Neural progenitor cell (in vitro differentiated cells): ENCODE measurements around the gene FAM221A. TPM values are rescaled to one million over a fixed set of nuclear protein-coding genes. Genes with fewer than 3 reads are reported as not detected.
A peak's percentile ranks its signal among the peaks of the same experiment; 100 is the strongest.
"Not testable (repeated sequence)": the region's sequence is repeated elsewhere in the genome, so short reads cannot be mapped to it uniquely, and the experiment has no call there.

Source experiments
- DNase-seq: peaks from one replicate; pipeline ENCODE4 v3.0.0-alpha.2; 2016; ENCODE audit warnings: low spot score
- H2AFZ ChIP-seq: fragments of 200-600 bp; sonication (generic); replicated peaks from 2 replicates; pipeline ENCODE4 v1.6.1; 2016; ENCODE audit warnings: antibody characterized with exemption
- H3F3A ChIP-seq: fragments of 200-600 bp; sonication (generic); 2 replicates; pipeline ENCODE4 v1.6.1; 2016; ENCODE audit warnings: antibody characterized with exemption, low read depth
- H3K27ac ChIP-seq: fragments of 200-600 bp; sonication (generic); 2 replicates; pipeline ENCODE4 v1.5.1; 2016; ENCODE audit warnings: mild to moderate bottlenecking
- H3K27me3 ChIP-seq: fragments of 200-600 bp; sonication (generic); 2 replicates; pipeline ENCODE4 v1.6.1; 2016; ENCODE audit warnings: mild to moderate bottlenecking, moderate library complexity
- H3K36me3 ChIP-seq: fragments of 200-600 bp; sonication (generic); 2 replicates; pipeline ENCODE4 v1.5.1; 2016
- H3K4me1 ChIP-seq: fragments of 200-600 bp; sonication (generic); 2 replicates; pipeline ENCODE4 v1.6.1; 2016; ENCODE audit warnings: mixed run types
- H3K4me2 ChIP-seq: fragments of 200-600 bp; sonication (generic); 2 replicates; pipeline ENCODE4 v1.6.1; 2016
- H3K4me3 ChIP-seq: fragments of 200-600 bp; sonication (generic); 2 replicates; pipeline ENCODE4 v1.5.1; 2016
- H3K79me2 ChIP-seq: fragments of 200-600 bp; sonication (generic); 2 replicates; pipeline ENCODE4 v1.6.1; 2016; ENCODE audit warnings: low read depth
- H3K9ac ChIP-seq: fragments of 200-600 bp; sonication (generic); 2 replicates; pipeline ENCODE4 v1.6.1; 2016
- H3K9me3 ChIP-seq: fragments of 200-600 bp; sonication (generic); 2 replicates; pipeline ENCODE4 v1.5.1; 2016; ENCODE audit warnings: low read depth
- H4K20me1 ChIP-seq: fragments of 200-600 bp; sonication (generic); 2 replicates; pipeline ENCODE4 v1.6.1; 2016; ENCODE audit warnings: low read depth
- H3K27ac Mint-ChIP-seq: 3 replicates; pipeline ENCODE4 v1.8.0; 2021; ENCODE audit warnings: mixed read lengths
- H3K27me3 Mint-ChIP-seq: 2 replicates; pipeline ENCODE4 v1.8.0; 2022; ENCODE audit warnings: low read depth, mild to moderate bottlenecking, inconsistent platforms, moderate library complexity, mixed read lengths; ENCODE audit not compliant: insufficient read depth
- H3K36me3 Mint-ChIP-seq: 3 replicates; pipeline ENCODE4 v1.8.0; 2021; ENCODE audit warnings: mixed read lengths
- H3K4me1 Mint-ChIP-seq: 3 replicates; pipeline ENCODE4 v1.8.0; 2021; ENCODE audit warnings: mixed read lengths
- H3K4me3 Mint-ChIP-seq: 3 replicates; pipeline ENCODE4 v1.8.0; 2021; ENCODE audit warnings: mild to moderate bottlenecking, moderate library complexity, mixed read lengths
- H3K9me3 Mint-ChIP-seq: 3 replicates; pipeline ENCODE4 v1.8.0; 2020; ENCODE audit warnings: mixed read lengths
- CTCF ChIP-seq: fragments of 200-600 bp; sonication (generic); IDR thresholded peaks from 2 replicates; pipeline ENCODE4 v1.5.1; 2017; ENCODE audit warnings: antibody characterized with exemption, mild to moderate bottlenecking
- EZH2 ChIP-seq: fragments of 200-600 bp; sonication (generic); IDR thresholded peaks from 2 replicates; pipeline ENCODE4 v1.6.1; 2017; ENCODE audit warnings: antibody characterized with exemption, mild to moderate bottlenecking, moderate library complexity
- EZH2phosphoT487 ChIP-seq: fragments of 200-600 bp; sonication (generic); IDR thresholded peaks from 2 replicates; pipeline ENCODE4 v1.6.1; 2017; ENCODE audit warnings: antibody characterized with exemption
- total RNA-seq: library from RNA; depleted of rRNA; stranded (reverse); fragments of >200 nt; gene quantifications from 2 replicates; pipeline ENCODE4 v1.2.3, GENCODE V29; 2015; ENCODE audit warnings: low replicate concordance

The FAM221A gene
- total RNA-seq, 1 donor from 2014 or later = 26.2 TPM

GRCh38 chr7:23664122-23664521, 15.9 kb upstream of the FAM221A start:
- no peak for DNase-seq
- H3F3A ChIP-seq = peaks cover 12% of the 10 kb centered on the region
- Mint-ChIP-seq H3K9me3 (peaks cover 11% of the 10 kb centered on the region), H3K4me1 (peaks cover 12% of the 10 kb centered on the region), H3K4me3 (no peak overlapping the region), H3K36me3 (no peaks in the 10 kb centered on the region), H3K27me3 (no peaks in the 10 kb centered on the region), H3K27ac (no peak overlapping the region)
- H4K20me1 ChIP-seq = no peaks in the 10 kb centered on the region
- no peak overlapping the region for H2AFZ ChIP-seq
- H3K27me3 ChIP-seq = no peaks in the 10 kb centered on the region
- no peaks in the 10 kb centered on the region for H3K79me2 ChIP-seq
- no peaks in the 10 kb centered on the region for H3K36me3 ChIP-seq
- peaks cover 22% of the 10 kb centered on the region for H3K4me1 ChIP-seq
- TF ChIP-seq EZH2phosphoT487 = no peak
- no peak for TF ChIP-seq CTCF
- no peak for TF ChIP-seq EZH2
- no peak overlapping the region for H3K4me2 ChIP-seq
- no peak overlapping the region for H3K9ac ChIP-seq
- H3K27ac ChIP-seq = no peak overlapping the region
- H3K9me3 ChIP-seq = no peaks in the 10 kb centered on the region
- H3K4me3 ChIP-seq = no peak overlapping the region

DNA sequence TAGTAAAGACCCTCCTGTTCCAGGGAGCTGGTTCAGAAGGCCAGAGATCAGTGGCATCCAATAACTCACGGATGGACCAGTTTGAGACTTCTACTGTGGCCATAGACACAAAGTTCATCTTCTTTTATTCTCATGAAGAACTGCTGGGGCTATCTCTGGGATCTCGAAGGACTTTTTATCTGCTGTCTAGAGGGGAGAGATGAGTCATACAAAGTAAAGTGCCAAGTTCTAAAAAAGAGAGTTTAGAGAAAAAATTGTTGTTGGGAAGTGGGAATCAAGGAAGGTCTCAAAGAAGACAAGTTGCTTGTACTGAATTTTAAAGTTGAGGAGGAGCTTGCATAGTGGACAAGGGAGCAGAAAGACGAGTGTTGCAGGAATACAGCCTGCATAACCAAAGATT, 8.0 kb upstream of the FAM221A start:
- Histone ChIP-seq H3K36me3 (no peaks in the 10 kb centered on the region), H4K20me1 (no peaks in the 10 kb centered on the region), H3K4me2 (no peak overlapping the region), H3K79me2 (no peaks in the 10 kb centered on the region), H3K9me3 (no peaks in the 10 kb centered on the region), H2AFZ (no peak overlapping the region), H3K4me3 (no peak overlapping the region), H3K4me1 (no peaks in the 10 kb centered on the region), H3K9ac (no peak overlapping the region), H3F3A (no peaks in the 10 kb centered on the region), H3K27ac (no peak overlapping the region), H3K27me3 (no peaks in the 10 kb centered on the region)
- Mint-ChIP-seq H3K9me3 (no peaks in the 10 kb centered on the region), H3K4me3 (no peak overlapping the region), H3K27me3 (peaks cover 3% of the 10 kb centered on the region), H3K27ac (no peak overlapping the region), H3K36me3 (no peaks in the 10 kb centered on the region), H3K4me1 (no peaks in the 10 kb centered on the region)
- DNase-seq = no peak
- TF ChIP-seq CTCF = no peak
- TF ChIP-seq EZH2 = no peak
- no peak for TF ChIP-seq EZH2phosphoT487

DNA sequence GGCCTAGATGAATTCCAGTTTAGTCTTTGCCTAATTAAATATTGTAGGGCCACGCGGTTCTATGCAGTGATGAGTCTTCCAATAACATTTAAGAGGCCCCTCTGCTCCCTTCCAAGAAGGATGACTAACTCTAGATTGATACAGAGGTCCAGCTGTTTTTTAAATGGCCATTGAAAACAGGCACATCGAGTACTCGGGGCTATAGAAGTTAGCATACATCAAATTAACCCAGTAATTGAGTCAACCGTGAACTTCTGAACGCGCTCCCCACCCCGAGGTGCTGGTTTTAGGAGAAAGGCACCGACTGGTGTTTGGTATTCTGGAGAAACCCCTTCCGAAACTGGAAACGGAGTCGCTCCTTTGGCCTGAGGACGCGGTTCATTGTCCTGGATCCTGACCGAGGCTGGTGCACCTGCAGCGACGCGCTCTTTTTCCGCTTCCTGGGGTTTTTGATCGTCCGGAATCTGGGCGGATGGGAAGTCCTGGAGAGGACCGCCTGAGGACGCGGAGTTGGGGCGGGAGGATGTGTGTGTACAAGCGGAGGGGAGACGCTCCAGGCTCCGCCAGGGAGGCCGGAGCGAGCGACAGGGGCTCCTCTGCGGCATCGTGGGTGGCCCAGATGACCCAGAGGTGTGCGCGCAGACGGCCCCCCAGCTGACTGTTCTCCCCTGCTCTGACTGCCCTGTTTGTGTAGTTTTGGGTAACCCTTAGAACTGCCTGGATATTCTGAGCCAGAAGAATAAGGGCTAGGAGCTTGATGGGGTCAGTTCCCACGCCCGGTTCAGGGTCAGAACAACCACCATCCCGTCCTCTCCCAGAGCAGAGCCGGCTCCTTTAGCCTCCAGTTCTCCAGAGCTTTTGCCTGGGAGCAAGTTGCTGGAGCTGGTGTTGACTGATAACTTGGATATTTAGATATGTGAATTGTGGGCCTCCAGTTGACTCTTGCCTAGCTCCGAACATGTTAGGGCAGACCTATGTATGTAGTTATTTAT, 711 bp downstream of the FAM221A start:
- H3K27ac Mint-ChIP-seq = peak overlapping the region; percentile 74
- H3K27ac ChIP-seq = no peak overlapping the region
- peak overlapping the region; percentile 92 for H3K4me3 Mint-ChIP-seq
- peaks cover 5% of the 10 kb centered on the region for H3K36me3 Mint-ChIP-seq
- no peaks in the 10 kb centered on the region for H3K9me3 Mint-ChIP-seq
- peaks cover 9% of the 10 kb centered on the region for H3K4me1 ChIP-seq
- H3K4me2 ChIP-seq = peak overlapping the region; percentile 80
- H3K9me3 ChIP-seq = no peaks in the 10 kb centered on the region
- peaks cover 13% of the 10 kb centered on the region for H3K27me3 ChIP-seq
- H3K79me2 ChIP-seq = peaks cover 52% of the 10 kb centered on the region
- peaks cover 9% of the 10 kb centered on the region for H3F3A ChIP-seq
- TF ChIP-seq CTCF = no peak
- TF ChIP-seq EZH2 = no peak
- no peak for TF ChIP-seq EZH2phosphoT487
- peaks cover 18% of the 10 kb centered on the region for H3K4me1 Mint-ChIP-seq
- H3K36me3 ChIP-seq = no peaks in the 10 kb centered on the region
- H3K9ac ChIP-seq = no peak overlapping the region
- H3K4me3 ChIP-seq = peak overlapping the region; percentile 60
- peak overlapping the region; percentile 89 for H2AFZ ChIP-seq
- H3K27me3 Mint-ChIP-seq = peaks cover 3% of the 10 kb centered on the region
- H4K20me1 ChIP-seq = peaks cover 18% of the 10 kb centered on the region
- peak; percentile 89 for DNase-seq

DNA sequence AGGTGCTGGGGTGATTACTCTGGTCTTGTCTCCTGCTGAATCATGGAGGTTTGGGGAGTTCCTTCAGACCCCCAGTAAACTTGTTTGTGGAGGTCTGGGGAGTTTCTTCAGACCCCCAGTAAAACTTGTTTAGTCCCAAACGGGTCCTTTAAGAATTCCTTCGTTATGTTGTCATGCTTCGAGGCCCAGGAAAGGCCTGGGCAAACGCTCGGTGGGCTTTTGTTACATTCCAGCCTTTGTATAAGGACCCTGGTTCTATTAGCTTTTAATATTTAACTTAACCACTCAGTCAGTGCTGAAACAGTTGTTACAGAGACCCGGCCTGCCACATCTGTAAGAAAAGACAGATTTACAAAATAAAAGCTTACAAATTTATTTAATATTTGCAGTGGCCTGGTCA, 4.0 kb downstream of the FAM221A start:
- H3K4me3 Mint-ChIP-seq, H3K9me3 ChIP-seq, H2AFZ ChIP-seq, H3K36me3 ChIP-seq, H3K4me3 ChIP-seq, H3K9ac ChIP-seq, H3K27ac ChIP-seq, H3K27me3 ChIP-seq, H3K4me2 ChIP-seq, H3K4me1 ChIP-seq, H3K9me3 Mint-ChIP-seq, H3K27me3 Mint-ChIP-seq, DNase-seq, H3F3A ChIP-seq: not testable (repeated sequence)
- Histone ChIP-seq H3K79me2 (peaks cover 59% of the 10 kb centered on the region), H4K20me1 (peaks cover 18% of the 10 kb centered on the region)
- Mint-ChIP-seq H3K36me3 (peaks cover 10% of the 10 kb centered on the region), H3K4me1 (peaks cover 18% of the 10 kb centered on the region), H3K27ac (peak overlapping the region; percentile 50)
